Naive thymus-derived CD4-positive, alpha-beta T cell (primary cell): ENCODE data around the gene IKZF5. TPM values are rescaled to one million over a fixed set of nuclear protein-coding genes. Genes with fewer than 3 reads are reported as not detected.

Source experiments
- ATAC-seq: fragments of 150-1000 bp; cut with Tn5 transposase; 2 replicates; pipeline ENCODE4 v1.10.0; 2021; ENCODE audit warnings: mild to moderate bottlenecking, moderate library complexity
- CTCF ChIA-PET: fragments of 350-600 bp; sonication (Branson Sonifier 250); formaldehyde crosslinking; loops from one replicate; lab custom pipeline; 2021; ENCODE audit warnings: antibody characterized with exemption; lab: Charles Lee
- POLR2A ChIA-PET: fragments of 350-600 bp; sonication (Branson Sonifier 250); formaldehyde crosslinking; loops from one replicate; lab custom pipeline; 2021; ENCODE audit warnings: antibody characterized with exemption, inconsistent platforms; lab: Charles Lee
- DNase-seq, 9 donors: peaks; one replicate each; pipeline versions ENCODE4 v3.0.0 to v3.0.0-alpha.2; 2020 to 2022; ENCODE audit warnings: mixed read lengths in 1 of 9
- H3K27ac ChIP-seq: one replicate; pipeline ENCODE4 v1.7.0; 2013; ENCODE audit warnings: mild to moderate bottlenecking, low read depth, low read length, moderate library complexity
- H3K27me3 ChIP-seq, 2 donors: one replicate each; pipeline ENCODE4 v1.7.0; 2013; ENCODE audit warnings: low read length in 2 of 2, mild to moderate bottlenecking in 2 of 2, moderate library complexity in 2 of 2; ENCODE audit not compliant: control insufficient read depth in 2 of 2, insufficient read depth in 2 of 2
- H3K36me3 ChIP-seq, 3 experiments: 1 replicate in 2 of 3; 2 replicates in 1 of 3; pipeline ENCODE4 v1.7.0; 2013; ENCODE audit warnings: low read length in 3 of 3, mild to moderate bottlenecking in 3 of 3, moderate library complexity in 1 of 3; ENCODE audit not compliant: insufficient read depth in 3 of 3, control insufficient read depth in 2 of 3
- H3K4me1 ChIP-seq, 2 donors: one replicate each; pipeline ENCODE4 v1.7.0; 2013; ENCODE audit warnings: low read length in 2 of 2, mild to moderate bottlenecking in 2 of 2, moderate library complexity in 1 of 2; ENCODE audit not compliant: control insufficient read depth in 2 of 2, insufficient read depth in 2 of 2
- H3K4me3 ChIP-seq: 2 replicates; pipeline ENCODE4 v1.7.0; 2013; ENCODE audit warnings: mild to moderate bottlenecking, low read length
- H3K9me3 ChIP-seq, 3 experiments: 1 replicate in 2 of 3; 2 replicates in 1 of 3; pipeline ENCODE4 v1.7.0; 2013; ENCODE audit warnings: low read length in 3 of 3; ENCODE audit not compliant: control insufficient read depth in 2 of 3
- H3K27ac Mint-ChIP-seq, 9 donors: one replicate each; pipeline ENCODE4 v1.8.0; 2020 to 2022; ENCODE audit warnings: mixed read lengths in 9 of 9, mild to moderate bottlenecking in 8 of 9, moderate library complexity in 5 of 9, inconsistent platforms in 2 of 9
- H3K27me3 Mint-ChIP-seq, 5 donors: one replicate each; pipeline ENCODE4 v1.8.0; 2021 to 2022; ENCODE audit warnings: mixed read lengths in 5 of 5, mild to moderate bottlenecking in 1 of 5
- H3K36me3 Mint-ChIP-seq, 5 donors: one replicate each; pipeline ENCODE4 v1.8.0; 2020 to 2022; ENCODE audit warnings: mixed read lengths in 5 of 5, mild to moderate bottlenecking in 3 of 5, inconsistent platforms in 1 of 5
- H3K4me1 Mint-ChIP-seq, 7 donors: one replicate each; pipeline ENCODE4 v1.8.0; 2020 to 2022; ENCODE audit warnings: mixed read lengths in 7 of 7, mild to moderate bottlenecking in 3 of 7, inconsistent platforms in 1 of 7
- H3K4me3 Mint-ChIP-seq, 10 donors: one replicate each; pipeline ENCODE4 v1.8.0; 2020 to 2022; ENCODE audit warnings: mild to moderate bottlenecking in 10 of 10, mixed read lengths in 10 of 10, moderate library complexity in 6 of 10, inconsistent platforms in 2 of 10
- H3K9me3 Mint-ChIP-seq, 11 donors: one replicate each; pipeline ENCODE4 v1.8.0; 2020 to 2022; ENCODE audit warnings: mixed read lengths in 11 of 11, mild to moderate bottlenecking in 4 of 11, inconsistent platforms in 1 of 11, moderate library complexity in 1 of 11
- intact Hi-C, 2 donors: fragments of 100-400 bp; cut with micrococcal nuclease; formaldehyde crosslinking; loops; one replicate each; pipeline ENCODE4 v1.15.1; 2023
- polyA plus RNA-seq, 2 donors: library from polyadenylated mRNA; unstranded; fragments of 300-500 nt; fragmentation: Illumina TruSeq; gene quantifications; one replicate each; pipeline ENCODE4 v1.2.3, GENCODE V29; 2021
- total RNA-seq, 6 experiments: library from RNA in 5 of 6; stranded (reverse) in 5 of 6; gene quantifications; 1 replicate in 5 of 6; 2 replicates in 1 of 6; pipeline ENCODE4 v1.2.3 and lab custom pipeline; 2021 to 2026

The IKZF5 gene
- total and polyA plus RNA-seq, 7 experiments from 2014 or later, result 15.8 to 57.7 (median 33.4) TPM

- H3K9me3 ChIP-seq, result no peaks in the 10 kb centered on the region
- H3K27me3 ChIP-seq, result no peaks in the 10 kb centered on the region
- no peak overlapping the region for H3K4me3 ChIP-seq
- DNase-seq (no peak), ATAC-seq (no peak)
- H3K4me1 Mint-ChIP-seq, result peaks cover 0 to 9% (median 7%) of the 10 kb centered on the region in 7 donors
- H3K4me3 Mint-ChIP-seq, result no peak overlapping the region
- ChIA-PET CTCF (no interaction called here), POLR2A (no interaction called here)
- intact Hi-C loops, result no loop called here
- H3K27ac ChIP-seq, result no peak overlapping the region
- no peaks in the 10 kb centered on the region for H3K4me1 ChIP-seq
- no peaks in the 10 kb centered on the region for H3K36me3 ChIP-seq
- H3K27ac Mint-ChIP-seq, result no peak overlapping the region
- H3K36me3 Mint-ChIP-seq, result peaks cover 0 to 17% (median 8%) of the 10 kb centered on the region in 5 donors
- no peaks in the 10 kb centered on the region for H3K27me3 Mint-ChIP-seq
- no peaks in the 10 kb centered on the region for H3K9me3 Mint-ChIP-seq
Measured at GRCh38 chr10:123027861-123028260, 19.3 kb upstream of the IKZF5 start.

GRCh38 chr10:123026302-123026701 is 17.7 kb upstream of the IKZF5 start:
- no peaks in the 10 kb centered on the region for H3K36me3 ChIP-seq
- ATAC-seq, result no peak
- Mint-ChIP-seq H3K27ac (no peak overlapping the region), H3K9me3 (no peaks in the 10 kb centered on the region), H3K27me3 (no peaks in the 10 kb centered on the region), H3K36me3 (peaks cover 0 to 17% (median 6%) of the 10 kb centered on the region in 5 donors), H3K4me1 (peaks cover 0 to 11% (median 7%) of the 10 kb centered on the region in 7 donors), H3K4me3 (no peak overlapping the region)
- H3K4me1 ChIP-seq, result no peaks in the 10 kb centered on the region
- H3K27me3 ChIP-seq, result no peaks in the 10 kb centered on the region
- no peak overlapping the region for H3K4me3 ChIP-seq
- DNase-seq, result no peak
- intact Hi-C loops, result no loop called here
- CTCF ChIA-PET, result no interaction called here
- H3K27ac ChIP-seq, result no peak overlapping the region
- POLR2A ChIA-PET, result no interaction called here
- no peaks in the 10 kb centered on the region for H3K9me3 ChIP-seq

- H3K4me3 Mint-ChIP-seq, result no peak overlapping the region
- Histone ChIP-seq H3K4me3 (no peak overlapping the region), H3K36me3 (no peaks in the 10 kb centered on the region), H3K27me3 (no peaks in the 10 kb centered on the region), H3K27ac (no peak overlapping the region), H3K4me1 (no peaks in the 10 kb centered on the region), H3K9me3 (no peaks in the 10 kb centered on the region)
- ATAC-seq (no peak), DNase-seq (no peak)
- no peaks in the 10 kb centered on the region for H3K27me3 Mint-ChIP-seq
- CTCF ChIA-PET, result interaction anchor here (0.6 kb wide), 1 partner anchor 19 kb away, joined by 3 read pairs; no protein-coding TSS in a partner anchor
- H3K36me3 Mint-ChIP-seq, result peaks cover 0 to 14% (median 3%) of the 10 kb centered on the region in 5 donors
- H3K4me1 Mint-ChIP-seq, result peaks cover 0 to 11% (median 7%) of the 10 kb centered on the region in 7 donors
- POLR2A ChIA-PET, result interaction anchor here (1.2 kb wide), 1 partner anchor 15 kb away, joined by 5 read pairs; the partner anchor contains the start of gene ACADSB
- no peaks in the 10 kb centered on the region for H3K9me3 Mint-ChIP-seq
- intact Hi-C loops, result no loop called here
- H3K27ac Mint-ChIP-seq, result no peak overlapping the region
Measured at GRCh38 chr10:123024540-123024939, 15.9 kb upstream of the IKZF5 start.

- Histone ChIP-seq H3K4me3 (no peak overlapping the region), H3K9me3 (no peaks in the 10 kb centered on the region), H3K27me3 (no peaks in the 10 kb centered on the region), H3K4me1 (no peaks in the 10 kb centered on the region), H3K27ac (no peak overlapping the region), H3K36me3 (no peaks in the 10 kb centered on the region)
- ChIA-PET CTCF (interaction anchor here (0.6 to 0.7 kb wide), 3 partner anchors 12 to 596 kb away, joined by 3 to 4 read pairs (median 3); partner anchors contain the start of gene ACADSB), POLR2A (no interaction called here)
- no peaks in the 10 kb centered on the region for H3K27me3 Mint-ChIP-seq
- intact Hi-C loops, result no loop called here
- ATAC-seq, result no peak
- H3K9me3 Mint-ChIP-seq, result peaks cover 0 to 1% (median 0%) of the 10 kb centered on the region in 11 donors
- H3K4me3 Mint-ChIP-seq, result no peak overlapping the region
- peaks cover 0 to 13% (median 7%) of the 10 kb centered on the region in 7 donors for H3K4me1 Mint-ChIP-seq
- DNase-seq, result peak in 1 of 9 donors; percentile 12
- no peak overlapping the region for H3K27ac Mint-ChIP-seq
- peaks cover 0 to 14% (median 2%) of the 10 kb centered on the region in 5 donors for H3K36me3 Mint-ChIP-seq
Measured at GRCh38 chr10:123021517-123021916, 12.9 kb upstream of the IKZF5 start.

GRCh38 chr10:123019941-123020703 is 11.5 kb upstream of the IKZF5 start:
- no peak overlapping the region for H3K4me3 Mint-ChIP-seq
- intact Hi-C loops, result no loop called here
- CTCF ChIA-PET, result no interaction called here
- no peak overlapping the region for H3K27ac ChIP-seq
- no peaks in the 10 kb centered on the region for H3K27me3 ChIP-seq
- POLR2A ChIA-PET, result no interaction called here
- no peak overlapping the region for H3K4me3 ChIP-seq
- H3K9me3 Mint-ChIP-seq, result peaks cover 0 to 1% (median 0%) of the 10 kb centered on the region in 11 donors
- H3K36me3 ChIP-seq, result no peaks in the 10 kb centered on the region
- H3K27ac Mint-ChIP-seq, result no peak overlapping the region
- H3K4me1 Mint-ChIP-seq, result peaks cover 3 to 21% (median 10%) of the 10 kb centered on the region in 7 donors
- peaks cover 0 to 20% (median 7%) of the 10 kb centered on the region in 5 donors for H3K36me3 Mint-ChIP-seq
- DNase-seq, result no peak
- no peaks in the 10 kb centered on the region for H3K4me1 ChIP-seq
- H3K9me3 ChIP-seq, result no peaks in the 10 kb centered on the region
- no peak for ATAC-seq
- no peaks in the 10 kb centered on the region for H3K27me3 Mint-ChIP-seq

GRCh38 chr10:123019264-123019663 is 10.7 kb upstream of the IKZF5 start:
- Histone ChIP-seq H3K27ac (no peak overlapping the region), H3K36me3 (no peaks in the 10 kb centered on the region), H3K4me1 (no peaks in the 10 kb centered on the region), H3K9me3 (no peaks in the 10 kb centered on the region), H3K27me3 (no peaks in the 10 kb centered on the region), H3K4me3 (no peak overlapping the region)
- H3K4me3 Mint-ChIP-seq, result no peak overlapping the region
- no peak for DNase-seq
- ATAC-seq, result no peak
- no peaks in the 10 kb centered on the region for H3K27me3 Mint-ChIP-seq
- ChIA-PET POLR2A (no interaction called here), CTCF (no interaction called here)
- H3K9me3 Mint-ChIP-seq, result peaks cover 0 to 1% (median 0%) of the 10 kb centered on the region in 11 donors
- H3K36me3 Mint-ChIP-seq, result peaks cover 0 to 24% (median 5%) of the 10 kb centered on the region in 5 donors
- no peak overlapping the region for H3K27ac Mint-ChIP-seq
- peaks cover 3 to 18% (median 7%) of the 10 kb centered on the region in 7 donors for H3K4me1 Mint-ChIP-seq
- intact Hi-C loops, result no loop called here
